Anterior cingulate cortex (tissue), 58 donors: ENCODE measurements around the gene TRAF1.
A peak's percentile ranks its signal among the peaks of the same experiment; 100 is the strongest.

Experiments used
- DNase-seq, 58 donors: peaks; one replicate each; lab custom pipeline; 2025; lab: John Stamatoyannopoulos, UW

The TRAF1 gene

DNA sequence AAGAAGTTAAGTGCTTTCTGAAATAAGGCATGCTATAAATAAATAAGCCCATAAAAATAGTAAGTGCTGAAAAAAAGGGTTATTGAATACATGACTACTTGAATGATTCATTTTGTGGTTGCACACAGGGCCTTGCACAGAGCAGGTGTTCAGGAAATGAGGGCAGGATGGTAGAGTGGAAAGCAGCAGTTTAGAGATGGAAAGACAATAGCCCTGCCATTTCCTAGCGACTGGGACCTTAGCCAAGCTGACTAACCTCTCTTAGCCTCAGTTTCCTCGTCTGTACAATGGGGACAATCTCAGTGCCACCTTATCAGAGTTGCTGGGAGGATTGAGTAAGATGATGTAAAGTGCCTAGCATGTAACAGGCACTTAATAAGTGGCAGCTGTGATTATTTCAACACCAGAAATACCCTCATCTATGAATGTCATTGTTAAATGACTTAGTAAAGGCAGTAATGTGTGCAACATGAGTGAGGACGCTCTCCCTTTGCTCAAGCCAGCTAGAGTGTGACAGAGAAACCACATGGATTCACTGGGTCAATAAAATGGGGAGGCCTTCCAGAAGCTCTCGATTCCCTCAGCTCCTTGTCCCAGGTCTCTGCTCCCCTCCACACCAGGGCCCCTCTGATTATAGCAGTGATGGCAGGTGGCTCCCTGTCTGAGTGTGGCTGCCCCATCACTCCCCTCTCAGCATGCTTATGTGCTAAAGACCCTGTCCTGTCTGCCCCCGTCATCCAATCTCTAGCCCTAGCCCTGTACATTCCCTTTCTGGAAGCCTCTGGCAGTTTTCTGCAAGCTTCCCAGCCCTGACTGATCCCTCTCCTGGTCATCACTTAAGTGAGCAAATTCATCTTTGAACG, 33.6 kb downstream of the TRAF1 start:
- no peak for DNase-seq

DNA sequence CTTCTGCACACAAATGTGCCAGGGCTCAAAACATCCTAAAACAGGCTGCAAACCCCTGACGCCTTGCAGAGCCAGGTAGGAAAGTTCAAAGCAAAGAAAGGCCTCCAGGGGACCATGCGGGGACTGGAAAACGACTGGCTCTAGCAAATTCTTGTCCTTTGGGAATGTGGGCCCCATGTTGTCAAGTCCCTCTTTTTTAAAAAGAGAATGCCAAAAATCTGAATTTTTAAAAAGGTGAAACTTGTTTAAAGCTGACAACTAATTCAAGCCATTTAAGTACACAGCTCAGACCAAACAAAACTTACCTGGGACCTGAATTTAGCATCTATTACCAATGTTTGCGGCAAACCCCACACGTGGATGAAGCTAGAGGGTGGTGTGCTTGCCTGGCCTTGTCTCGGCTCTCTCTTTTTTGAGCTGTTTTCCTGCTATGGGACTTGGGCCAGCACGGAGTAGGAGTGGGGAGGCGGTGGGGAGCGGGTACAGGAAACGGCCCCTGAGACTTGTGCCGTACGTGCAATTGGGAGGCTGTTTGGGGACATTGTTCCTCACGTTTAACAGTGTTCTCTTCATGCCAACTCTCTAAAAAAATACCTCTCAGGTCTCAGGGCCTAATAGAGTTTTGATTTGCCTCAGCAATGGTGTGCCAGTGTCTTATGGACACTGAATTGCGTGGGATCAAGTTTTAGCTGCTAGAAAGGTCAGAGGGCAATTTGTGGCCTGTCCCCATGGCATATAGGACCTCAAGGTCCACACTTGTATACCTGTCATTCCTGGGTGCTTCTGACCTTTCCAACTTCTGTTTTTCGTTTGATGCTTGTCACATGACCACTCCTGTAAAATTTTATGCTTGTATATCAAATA, 34.5 kb downstream of the TRAF1 start:
- DNase-seq, result no peak

DNA sequence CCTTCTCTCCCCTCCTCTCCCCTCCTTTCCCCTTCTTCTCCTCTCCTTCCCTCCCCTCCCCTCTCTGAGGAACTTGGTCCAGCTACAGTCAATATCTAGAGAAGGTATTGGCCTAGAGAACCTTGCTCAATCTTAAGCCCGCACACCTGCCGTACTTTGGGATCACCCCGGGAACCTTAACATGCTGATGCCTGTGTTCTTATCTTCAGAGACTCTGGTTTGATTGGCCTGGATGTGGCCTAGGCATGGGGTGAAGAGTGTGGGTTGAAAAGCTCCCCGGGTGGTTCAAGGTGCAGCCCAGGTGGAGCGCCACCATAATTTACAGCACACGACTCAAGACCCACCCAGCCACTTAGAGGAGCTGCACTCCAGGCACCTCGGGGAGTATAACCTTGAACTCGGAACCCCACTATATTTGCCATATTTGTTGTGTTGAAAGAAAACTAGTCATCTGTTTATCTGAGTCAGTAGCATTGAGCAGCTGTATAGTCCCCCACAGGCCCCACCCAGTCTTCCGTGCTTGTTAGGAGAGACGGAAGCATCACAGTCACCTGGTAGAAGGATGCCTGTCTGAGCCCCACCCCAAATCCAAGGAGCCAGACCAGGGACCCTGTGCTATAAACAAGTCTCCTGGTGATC, 35.2 kb downstream of the TRAF1 start:
- DNase-seq, result no peak

DNA sequence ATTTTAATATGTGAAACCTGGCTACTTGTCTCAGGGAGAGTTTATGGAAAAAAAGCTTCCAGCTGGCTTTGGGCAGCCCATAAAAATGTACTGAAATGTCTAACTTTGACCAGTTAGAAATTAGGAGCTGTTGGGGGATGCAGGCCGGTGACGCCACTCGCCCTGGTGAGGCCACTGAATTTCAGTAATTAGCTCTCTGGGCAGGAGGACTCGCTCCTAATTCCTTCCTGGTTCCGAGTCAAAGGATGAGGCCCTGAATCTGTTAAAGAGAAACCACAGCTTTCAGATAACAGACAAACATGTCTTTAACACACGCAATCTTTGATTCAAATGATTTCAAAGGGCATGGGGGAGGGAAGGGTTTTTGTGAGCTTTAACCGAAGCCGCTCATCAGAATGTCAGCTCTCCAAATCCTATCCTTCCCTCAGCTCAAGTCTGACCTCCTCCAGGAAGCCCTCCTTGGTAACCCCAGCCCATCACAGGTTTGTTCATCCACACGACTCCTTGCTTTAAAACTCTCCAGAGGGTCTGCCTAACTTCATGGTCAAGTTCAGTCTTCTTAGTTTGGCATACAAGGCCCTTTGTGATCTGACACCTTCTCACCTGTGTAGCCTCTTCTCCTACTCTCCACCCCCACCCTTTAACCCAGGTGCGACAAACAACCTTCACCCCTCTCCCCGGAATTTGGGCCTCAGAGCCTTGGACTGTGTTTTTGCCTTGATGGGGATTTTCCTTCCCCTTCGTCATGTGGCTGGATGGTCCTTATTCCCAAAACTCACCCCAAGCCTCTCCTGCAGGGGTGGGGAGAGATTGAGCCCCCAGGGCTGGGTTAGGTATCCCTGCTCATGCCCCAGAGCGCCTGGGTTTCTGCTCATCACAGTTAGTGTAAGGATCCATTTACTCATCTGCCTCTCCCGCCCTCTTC, 36.0 kb downstream of the TRAF1 start:
- no peak for DNase-seq

DNA sequence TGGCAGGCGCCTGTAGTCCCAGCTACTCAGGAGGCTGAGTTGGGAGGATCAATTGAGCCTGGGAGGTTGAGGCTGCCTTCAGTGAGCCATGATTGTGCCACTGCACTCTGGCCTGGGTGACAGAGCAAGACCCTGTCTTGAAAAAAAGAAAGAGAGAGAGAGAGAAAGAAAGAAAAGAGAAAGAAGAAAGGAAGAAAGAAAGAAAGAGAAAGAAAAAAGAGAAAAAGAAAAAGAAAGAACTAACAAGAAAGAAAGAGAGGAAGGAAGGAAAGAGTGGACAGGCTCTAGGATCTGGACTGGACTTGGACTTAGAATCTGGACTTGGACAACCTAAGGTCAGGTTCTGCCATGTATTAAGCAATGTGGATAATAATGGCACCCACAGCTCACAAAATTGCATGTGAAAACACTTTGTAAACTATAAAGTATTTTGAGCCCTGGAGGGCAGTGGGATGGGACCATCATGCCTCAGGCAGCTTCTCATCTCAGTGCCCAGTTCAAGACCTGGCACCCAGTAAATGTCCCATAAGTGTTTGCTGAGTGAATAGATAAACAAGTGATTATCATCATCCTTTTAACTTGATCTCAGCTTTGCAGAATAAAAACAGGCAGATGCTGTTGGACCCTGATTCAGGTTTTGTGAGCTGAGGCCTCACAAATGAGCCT, 36.9 kb downstream of the TRAF1 start:
- no peak for DNase-seq

DNA sequence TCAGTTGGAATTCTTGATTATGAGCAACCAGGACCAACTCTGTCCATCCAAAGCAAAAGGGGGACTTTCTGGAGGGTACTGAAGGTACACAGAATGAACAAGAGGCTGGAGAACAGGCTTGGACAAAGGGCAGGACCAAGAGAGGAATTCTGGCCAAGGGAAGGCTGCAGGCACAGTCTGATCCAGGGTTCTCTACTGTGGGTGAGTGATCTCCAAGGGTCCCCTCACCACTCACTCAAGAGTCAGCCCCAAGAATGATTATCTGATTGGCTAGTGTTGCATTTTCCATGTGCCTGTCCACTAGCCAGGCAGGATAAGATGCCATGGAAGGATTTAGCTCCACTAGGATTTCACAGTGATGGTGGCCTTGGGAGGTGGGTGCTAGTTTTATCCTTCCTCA, 38.0 kb downstream of the TRAF1 start:
- DNase-seq, result no peak

DNA sequence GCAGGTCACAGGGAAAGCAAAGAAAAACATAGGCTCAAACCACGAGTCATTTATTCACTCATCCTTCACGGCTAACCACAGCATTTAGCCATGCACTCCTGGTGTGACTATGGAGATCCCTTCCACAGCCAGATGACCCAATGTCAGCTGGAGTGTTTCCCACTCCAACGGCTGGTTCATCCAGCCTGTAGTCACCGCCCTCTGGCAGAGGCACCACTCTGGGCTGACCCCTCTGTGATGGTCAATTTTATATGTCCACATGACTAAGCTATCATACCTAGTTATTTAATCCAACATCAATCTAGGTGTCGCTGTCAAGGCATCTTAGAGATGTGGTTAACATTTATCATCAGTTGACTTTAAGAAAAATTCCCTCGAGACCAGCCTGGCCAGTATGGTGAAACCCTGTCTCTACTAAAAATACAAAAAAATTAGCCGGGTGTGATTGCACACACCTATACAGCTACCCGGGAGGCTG, 40.1 kb downstream of the TRAF1 start:
- DNase-seq, result no peak

DNA sequence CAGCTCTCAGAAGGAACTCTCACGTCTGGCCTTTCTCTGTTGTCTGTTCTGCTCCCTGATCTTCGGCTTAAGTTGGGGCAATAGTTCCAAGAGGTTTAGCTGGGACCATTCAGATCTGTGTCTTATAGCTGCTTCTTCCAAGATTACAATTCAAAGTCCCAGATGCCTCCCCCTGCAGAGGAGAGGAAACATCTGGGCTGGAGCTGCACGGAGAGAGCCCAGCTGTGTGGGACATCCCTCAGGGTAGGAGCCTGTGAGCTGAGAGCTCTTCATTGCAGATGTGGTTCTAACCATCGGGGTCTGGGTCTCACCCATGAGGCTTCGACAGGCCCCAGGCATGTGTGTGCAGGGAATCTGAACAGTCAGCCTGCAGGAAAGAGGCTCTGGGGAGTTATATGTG, 40.6 kb downstream of the TRAF1 start:
- DNase-seq, result no peak

DNA sequence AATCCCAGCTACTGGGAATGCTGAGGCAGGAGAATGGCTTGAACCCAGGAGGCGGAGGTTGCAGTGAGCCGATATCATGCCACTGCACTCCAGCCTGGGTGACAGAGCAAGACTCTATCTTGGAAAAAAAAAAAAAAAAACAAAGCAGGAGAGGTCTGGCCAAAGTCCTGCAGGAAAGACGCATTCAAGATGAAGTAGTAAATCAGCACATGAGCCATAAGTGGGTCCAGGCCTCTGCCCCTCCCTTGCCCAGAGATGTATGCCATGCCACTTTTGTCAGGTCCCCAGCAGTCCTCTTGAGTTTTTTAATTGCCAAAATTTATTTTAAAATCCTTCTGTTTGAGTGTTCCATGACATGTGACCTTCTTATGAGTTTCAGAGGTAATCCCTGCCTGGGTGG, 41.1 kb downstream of the TRAF1 start:
- DNase-seq, result no peak

DNA sequence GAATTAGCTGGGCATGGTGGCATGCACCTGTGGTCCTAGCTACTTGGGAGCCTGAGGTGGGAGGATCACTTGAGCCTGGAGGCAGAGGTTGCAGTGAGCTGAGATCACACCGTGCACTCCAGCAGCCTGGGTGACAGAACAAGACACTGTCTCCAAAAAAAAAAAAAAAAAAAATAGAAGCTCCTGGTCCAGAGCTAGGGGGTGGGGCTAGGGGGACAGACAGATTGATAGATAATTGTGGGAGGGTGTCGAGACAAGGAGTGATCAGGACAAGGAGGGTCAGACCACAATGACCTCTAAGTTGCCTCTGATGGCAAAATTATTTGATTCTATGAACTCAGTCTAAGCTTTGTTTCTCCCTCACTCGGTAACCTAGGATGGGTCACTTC, 43.0 kb downstream of the TRAF1 start:
- DNase-seq, result no peak

DNA sequence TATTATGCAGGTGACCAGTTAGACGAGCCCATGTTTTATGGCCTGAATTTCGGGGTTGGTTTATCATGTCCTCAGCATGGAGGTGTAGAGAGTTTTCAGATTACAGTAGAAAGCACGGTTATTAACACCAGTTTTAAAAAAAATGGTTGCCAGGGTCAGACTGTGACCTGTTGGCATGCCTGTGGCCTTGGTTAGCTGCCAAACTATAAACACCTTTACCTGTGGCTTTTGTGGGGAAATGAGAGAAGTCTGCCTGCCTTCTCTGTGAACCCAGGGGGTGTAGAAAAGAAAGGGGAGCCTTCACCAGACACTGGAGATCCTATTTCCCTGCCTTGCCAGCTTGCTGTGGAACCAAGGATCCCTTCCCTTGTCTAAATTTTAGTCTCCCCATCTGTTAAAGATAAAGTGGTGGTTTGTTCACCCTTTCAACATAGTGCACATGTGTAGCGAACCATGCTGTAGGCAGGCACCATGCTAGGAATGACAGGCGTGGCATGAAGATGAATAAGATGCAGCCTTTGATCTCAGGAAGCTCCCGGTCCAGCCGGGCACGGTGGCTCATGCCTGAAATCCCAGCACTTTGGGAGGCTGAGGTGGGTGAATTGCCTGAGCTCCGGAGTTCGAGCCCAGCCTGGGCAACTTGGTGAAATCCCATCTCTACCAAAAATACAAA, 43.5 kb downstream of the TRAF1 start:
- DNase-seq, result no peak

DNA sequence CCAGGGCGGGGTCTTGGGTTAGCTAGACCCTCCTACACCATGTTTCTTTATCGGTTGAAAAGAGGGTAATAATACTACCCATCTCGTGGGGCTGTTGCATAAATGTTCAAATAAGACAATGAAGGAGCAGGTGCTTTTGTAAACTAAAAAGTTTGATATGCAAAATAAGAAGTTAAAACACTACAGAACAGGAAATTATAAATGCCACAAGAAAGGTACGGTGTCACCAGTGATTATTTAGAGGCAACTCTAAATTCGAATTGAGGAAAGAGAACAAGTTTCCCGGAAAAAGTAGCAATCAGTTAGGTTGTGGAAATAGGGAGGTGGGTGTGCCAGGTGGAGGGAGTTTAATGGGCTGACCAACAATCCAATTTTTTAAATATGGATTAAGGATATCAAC, 47.1 kb downstream of the TRAF1 start:
- DNase-seq, result no peak

DNA sequence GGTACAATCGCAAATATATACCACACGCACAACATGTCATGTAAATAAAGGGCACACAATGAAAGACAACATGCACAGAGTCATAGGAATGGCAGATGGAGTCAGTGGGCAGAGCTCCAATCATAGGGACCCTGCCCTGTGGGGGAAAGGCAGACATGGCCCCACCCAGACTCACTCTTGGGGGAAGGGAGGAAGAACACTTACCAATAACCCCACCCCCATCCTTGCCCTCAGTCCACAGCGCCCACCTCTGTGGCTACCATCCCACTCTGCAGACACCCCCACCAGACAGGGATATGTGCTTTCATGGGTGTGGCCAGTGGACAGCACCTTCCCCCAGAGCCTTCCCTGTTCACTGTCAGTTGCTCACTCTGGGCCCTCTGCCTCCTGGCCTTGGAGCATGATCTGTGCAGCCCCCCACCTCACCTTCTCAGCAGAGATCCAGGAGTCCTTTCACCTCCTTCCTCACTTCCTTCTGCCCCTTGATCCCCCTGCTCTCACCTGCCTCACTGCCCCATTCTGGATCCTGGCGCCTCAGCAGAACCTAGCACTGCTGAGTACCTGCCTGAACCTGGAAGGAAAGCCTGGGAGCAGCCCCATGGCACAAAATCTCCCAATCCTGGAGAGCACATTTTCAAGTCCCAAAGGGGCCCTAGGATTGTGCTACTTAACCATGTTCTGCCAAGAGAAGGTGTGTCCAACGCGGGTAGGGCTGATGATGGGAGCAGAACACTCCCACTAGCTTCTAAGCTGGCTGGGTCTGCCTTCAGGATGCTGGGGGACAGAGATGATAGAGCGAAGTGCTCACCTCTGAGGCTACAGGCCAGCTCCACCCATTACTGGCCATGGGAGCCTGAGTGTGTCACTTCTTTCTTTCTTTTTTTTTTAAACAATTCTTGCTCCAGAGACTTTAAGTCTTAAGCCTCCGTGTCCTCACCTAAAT, 48.1 kb downstream of the TRAF1 start:
- DNase-seq, result peak in 1 of 58 donors; percentile 7

DNA sequence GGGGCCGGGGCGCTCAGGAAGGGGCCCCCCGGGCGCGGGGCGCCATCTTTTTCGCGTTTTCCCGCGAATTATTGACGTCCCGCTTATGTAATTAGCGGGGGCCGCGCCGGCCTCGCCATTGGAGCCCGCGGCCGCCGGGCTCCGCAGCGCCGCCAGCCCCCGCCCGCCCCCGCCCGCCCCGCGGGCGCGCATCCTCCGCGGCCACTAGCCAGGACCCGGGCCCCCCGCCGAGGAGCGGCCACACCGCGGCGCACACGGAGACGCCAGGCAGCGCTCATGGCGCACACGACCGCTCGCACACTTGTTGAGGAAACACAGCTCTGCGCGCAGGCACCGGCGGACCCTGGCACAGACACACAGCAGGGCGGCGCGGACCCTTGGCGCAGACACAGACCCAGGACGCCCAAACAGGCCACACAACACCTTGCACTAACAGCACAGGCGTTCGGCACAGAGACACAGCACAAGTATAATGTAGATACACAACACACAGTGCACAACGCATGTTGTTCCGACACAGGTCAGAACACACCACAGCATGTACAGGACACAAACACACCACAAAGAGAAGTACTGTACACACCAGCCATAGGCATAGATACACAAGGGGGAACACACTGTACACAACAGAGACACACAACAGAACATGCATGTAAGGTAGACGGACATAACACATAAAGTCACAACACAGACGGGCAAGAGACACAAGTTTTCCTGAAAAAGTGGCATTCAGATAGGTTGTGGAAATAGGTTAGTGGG, 49.1 kb downstream of the TRAF1 start:
- DNase-seq, result peak in 51 of 58 donors; percentile 16 to 77 (median 61)

DNA sequence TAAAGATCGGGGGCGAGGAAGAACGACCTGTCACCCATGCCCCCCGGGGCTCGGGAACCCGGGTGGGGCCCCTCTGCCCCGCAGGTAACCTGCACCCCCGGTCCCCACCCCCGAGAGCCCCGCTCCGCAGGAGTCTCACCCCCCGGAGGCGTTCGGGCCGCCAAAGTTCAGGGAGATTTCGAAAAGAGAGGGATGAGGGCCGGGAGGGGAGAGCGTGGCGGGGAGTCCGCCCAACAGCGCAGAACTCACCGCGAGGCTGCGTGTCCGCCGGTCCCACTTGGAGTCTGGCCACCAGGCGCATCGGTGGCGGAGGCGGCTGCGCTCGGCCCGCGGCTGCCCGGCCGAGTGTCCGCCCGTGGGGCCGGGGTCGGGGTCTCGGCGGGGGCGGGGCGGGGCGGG, 49.8 kb downstream of the TRAF1 start, which contains the start of gene PHF19:
TSS of gene PHF19 (minus strand) at position 347 of the 399 bp plus-strand sequence. CDS start 2,447 bp downstream, outside the sequence.
- peak in 12 of 58 donors; percentile 40 to 76 (median 55) for DNase-seq

DNA sequence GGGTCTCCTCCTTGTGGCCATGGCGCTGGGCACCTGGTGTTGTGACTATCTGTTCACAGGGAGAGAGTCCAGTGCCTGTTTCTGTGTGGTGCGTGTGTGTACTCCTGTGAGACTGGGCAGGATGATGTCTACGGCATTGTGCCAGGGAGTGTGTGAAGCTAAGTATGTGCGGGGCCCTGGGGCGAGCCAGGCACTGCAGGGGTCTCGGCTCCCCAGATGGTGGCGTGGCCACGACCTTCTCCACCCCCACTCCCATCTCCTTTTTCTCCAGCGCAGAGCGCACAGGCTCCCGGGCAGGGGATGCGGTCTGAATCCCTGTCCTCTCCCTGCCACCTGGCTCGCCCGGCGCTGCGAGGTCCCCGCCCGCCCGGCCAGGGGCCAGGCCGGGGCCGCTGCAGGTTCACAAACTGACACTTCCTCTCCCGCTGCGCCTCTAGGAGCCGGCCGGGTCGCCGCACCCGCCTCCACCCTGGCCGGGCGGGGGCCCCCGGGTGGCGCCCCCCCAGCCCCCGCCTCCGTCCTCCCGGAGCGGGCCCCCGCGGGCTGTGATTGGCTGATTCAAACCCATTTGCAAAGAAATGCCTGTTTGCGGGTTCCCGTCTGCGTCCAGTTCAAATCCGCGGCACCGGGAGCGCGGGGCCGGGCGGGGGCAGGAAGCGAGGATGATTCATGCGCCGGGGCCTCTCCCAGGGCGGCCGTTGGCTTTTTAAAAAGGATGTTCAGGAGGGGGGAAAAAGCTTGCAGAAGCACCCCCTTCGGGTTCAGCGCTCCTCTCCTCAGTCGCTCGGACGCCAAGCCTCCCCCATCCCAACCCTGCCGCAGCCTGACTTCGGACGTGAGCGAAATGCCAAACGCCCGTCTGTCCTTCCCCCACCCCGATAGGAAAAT, 50.4 kb downstream of the TRAF1 start:
- peak in 53 of 58 donors; percentile 21 to 90 (median 63) for DNase-seq
